Natural killer cell treated with Interleukin-12 subunit alpha and Interleukin-12 subunit beta and Interleukin-15 and Interleukin-18, amount 100 ng/mL, for 72 hours (primary cell): ENCODE results near the gene GMPPA. TPM values are rescaled to one million over a fixed set of nuclear protein-coding genes. Genes with fewer than 3 reads are reported as not detected.

ENCODE experiments used
- ATAC-seq, 2 donors: fragments of 150-1000 bp; cut with Tn5 transposase in 1 of 2; sonication (Bioruptor Pico), chemical (Tn5 transposase) in 1 of 2; 2 replicates each; pipeline ENCODE4 v1.10.0; 2021
- DNase-seq: peaks from one replicate; pipeline ENCODE4 v3.0.0; 2022; ENCODE audit warnings: low spot score
- H3K27ac Mint-ChIP-seq, 2 donors: 1 replicate in 1 of 2; 2 replicates in 1 of 2; pipeline ENCODE4 v1.8.0; 2022; ENCODE audit warnings: mixed read lengths in 2 of 2, mild to moderate bottlenecking in 1 of 2, moderate library complexity in 1 of 2
- H3K27me3 Mint-ChIP-seq, 2 donors: 1 replicate in 1 of 2; 2 replicates in 1 of 2; pipeline ENCODE4 v1.8.0; 2022; ENCODE audit warnings: mixed read lengths in 2 of 2
- H3K36me3 Mint-ChIP-seq: one replicate; pipeline ENCODE4 v1.8.0; 2022; ENCODE audit warnings: mixed read lengths
- H3K4me1 Mint-ChIP-seq, 2 donors: 1 replicate in 1 of 2; 2 replicates in 1 of 2; pipeline ENCODE4 v1.8.0; 2022; ENCODE audit warnings: low read depth in 2 of 2, mixed read lengths in 2 of 2, mild to moderate bottlenecking in 1 of 2
- H3K4me3 Mint-ChIP-seq: one replicate; pipeline ENCODE4 v1.8.0; 2022; ENCODE audit warnings: mixed read lengths
- H3K9me3 Mint-ChIP-seq: 2 replicates; pipeline ENCODE4 v1.8.0; 2022; ENCODE audit warnings: mixed read lengths
- total RNA-seq, 2 donors: library from RNA; stranded (reverse); gene quantifications; one replicate each; pipeline ENCODE4 v1.2.3, GENCODE V29; 2022

GMPPA gene
- total RNA-seq, 2 donors from 2014 or later, result 55.5 to 67.1 TPM

DNA sequence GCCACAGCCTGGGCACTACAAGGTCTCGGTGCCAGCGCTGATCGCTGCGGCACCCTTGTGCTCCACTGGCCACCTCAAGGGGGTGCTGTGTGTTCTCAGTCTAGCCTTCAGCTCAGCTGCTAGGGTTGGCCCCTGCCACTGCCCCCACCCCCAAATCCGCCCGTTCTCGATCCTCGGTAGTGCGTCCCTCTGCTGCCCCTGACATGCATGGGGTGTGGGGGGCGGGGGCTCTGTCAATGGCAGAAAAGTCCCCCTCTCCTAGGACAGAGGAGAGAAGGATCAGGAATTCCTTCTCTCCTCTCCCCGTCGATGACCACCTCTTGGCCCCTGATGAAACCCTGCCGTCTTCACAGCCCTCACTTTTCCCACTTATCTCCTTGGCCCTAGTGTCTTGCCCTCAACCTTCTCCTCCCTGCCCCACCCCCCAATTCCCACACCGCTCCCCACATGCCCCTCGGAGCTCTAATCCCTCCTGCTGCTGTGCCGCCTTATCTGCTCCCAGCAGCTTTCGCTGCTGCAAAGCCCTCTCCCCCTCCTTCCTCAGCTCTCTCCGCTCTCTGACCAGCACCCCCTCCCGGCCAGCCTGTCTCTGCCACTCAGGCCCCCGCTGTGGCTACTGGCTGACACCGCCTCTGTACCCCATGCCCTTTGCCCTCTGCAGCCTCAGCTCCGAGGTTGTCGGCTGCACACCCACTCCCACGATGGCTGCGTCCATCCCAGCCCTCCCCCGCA lies 11.3 kb downstream of the GMPPA start:
- Mint-ChIP-seq H3K27me3 (peaks cover 36 to 40% of the 10 kb centered on the region in 2 donors), H3K36me3 (no peaks in the 10 kb centered on the region), H3K4me1 (peaks cover 10 to 22% of the 10 kb centered on the region in 2 donors), H3K4me3 (no peak overlapping the region), H3K9me3 (no peaks in the 10 kb centered on the region), H3K27ac (no peak overlapping the region)
- no peak for DNase-seq
- peak; percentile 63 to 70 for ATAC-seq

DNA sequence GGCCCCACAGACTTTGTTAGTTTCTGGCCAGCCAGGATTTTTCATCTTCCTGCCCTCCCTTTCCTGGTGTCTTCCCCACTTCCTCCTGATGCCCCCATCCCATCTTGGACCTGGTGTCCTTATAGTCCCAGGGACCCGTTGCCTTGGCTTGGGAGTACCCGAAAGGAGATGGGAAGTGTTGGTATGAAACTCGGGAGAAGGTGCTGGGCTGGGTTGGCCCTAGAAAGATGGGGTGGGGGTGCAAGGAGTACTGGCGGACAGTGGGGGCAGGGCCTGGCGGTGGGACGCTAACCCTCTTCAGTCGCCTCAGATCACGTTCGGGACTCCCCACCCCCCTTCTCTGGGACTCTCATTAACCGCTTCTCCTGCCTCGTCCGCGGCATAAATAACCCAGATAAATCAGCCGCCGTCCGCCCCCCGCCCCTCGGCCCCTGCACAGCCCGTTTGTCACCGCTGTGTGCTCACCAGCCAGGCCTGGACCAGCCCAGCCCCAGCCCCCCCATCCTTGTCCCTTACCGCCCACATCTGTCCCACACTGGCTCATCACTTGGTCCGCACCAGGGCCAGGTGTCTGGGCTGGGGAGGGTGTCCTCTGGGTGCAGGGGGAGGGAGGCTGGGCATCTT lies 11.9 kb downstream of the GMPPA start:
- no peak for ATAC-seq
- Mint-ChIP-seq H3K4me3 (no peak overlapping the region), H3K4me1 (peaks cover 10 to 22% of the 10 kb centered on the region in 2 donors), H3K27me3 (peaks cover 39 to 42% of the 10 kb centered on the region in 2 donors), H3K36me3 (no peaks in the 10 kb centered on the region), H3K27ac (no peak overlapping the region), H3K9me3 (no peaks in the 10 kb centered on the region)
- no peak for DNase-seq

DNA sequence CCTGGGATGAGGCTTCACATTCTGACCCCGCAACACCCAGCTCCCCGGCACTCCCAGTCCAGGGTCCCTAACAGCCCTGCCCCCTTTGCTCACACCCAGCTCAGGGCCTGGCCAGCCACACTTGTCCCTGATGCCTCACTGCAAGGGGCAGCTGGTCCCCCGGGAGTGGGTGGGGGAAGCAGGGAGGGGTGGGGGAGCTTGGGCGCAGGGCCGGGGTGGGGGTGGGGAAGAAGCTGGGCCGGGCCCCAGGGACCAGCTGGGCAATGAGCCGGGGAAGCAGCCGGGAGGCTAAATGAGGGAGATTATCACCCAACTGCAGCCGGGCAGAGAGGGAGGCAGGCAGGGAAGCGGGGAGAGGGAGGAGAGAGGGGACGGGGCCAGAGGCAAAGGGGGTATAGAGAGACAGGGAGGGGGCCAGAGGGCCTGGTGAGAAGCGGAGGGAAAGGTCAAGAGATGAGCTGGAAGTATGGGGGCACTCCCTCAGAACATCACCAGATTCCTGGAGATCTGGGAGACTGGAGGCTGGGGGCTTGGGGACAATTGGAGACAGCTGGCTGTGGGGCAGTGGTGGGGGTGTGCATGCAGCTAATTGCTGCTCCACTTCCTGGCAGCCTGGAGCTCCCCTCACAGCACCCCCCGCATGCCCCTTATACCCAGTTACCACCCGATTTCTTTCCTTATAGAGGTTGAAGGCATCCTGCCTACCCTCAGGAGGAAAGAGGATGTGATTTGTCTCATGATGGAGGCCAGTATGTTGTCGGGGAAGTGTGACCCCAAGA lies 13.0 kb downstream of the GMPPA start:
- Mint-ChIP-seq H3K4me1 (peaks cover 10 to 22% of the 10 kb centered on the region in 2 donors), H3K27ac (no peak overlapping the region), H3K36me3 (no peaks in the 10 kb centered on the region), H3K27me3 (peaks cover 47 to 53% of the 10 kb centered on the region in 2 donors), H3K4me3 (no peak overlapping the region), H3K9me3 (no peaks in the 10 kb centered on the region)
- no peak for ATAC-seq
- no peak for DNase-seq

GRCh38 chr2:219512524-219513216 lies 14.0 kb downstream of the GMPPA start:
- DNase-seq (no peak), ATAC-seq (no peak)
- Mint-ChIP-seq H3K27me3 (peaks cover 55 to 62% of the 10 kb centered on the region in 2 donors), H3K9me3 (no peaks in the 10 kb centered on the region), H3K4me3 (no peak overlapping the region), H3K4me1 (peaks cover 10 to 22% of the 10 kb centered on the region in 2 donors), H3K27ac (no peak overlapping the region), H3K36me3 (no peaks in the 10 kb centered on the region)

DNA sequence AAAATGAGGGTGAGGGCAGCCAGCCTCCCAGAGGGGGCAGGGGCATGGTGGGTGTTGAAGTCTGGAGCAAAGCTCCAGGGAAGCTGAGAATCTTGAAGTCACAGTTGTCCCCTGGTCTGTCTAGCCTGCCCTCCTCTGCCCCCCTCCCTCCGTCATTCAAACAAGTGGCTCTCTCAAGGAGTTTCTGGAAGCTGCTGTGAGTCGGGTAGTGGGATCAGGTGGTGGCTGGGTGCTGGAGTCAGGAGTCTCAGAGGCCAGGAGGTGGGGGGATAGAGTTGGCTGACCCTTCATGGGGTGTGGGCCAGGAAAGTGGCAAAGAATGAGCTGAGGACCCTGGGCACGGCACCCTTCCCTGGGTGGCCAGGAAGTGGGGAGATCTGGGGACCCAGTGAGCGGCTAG lies 15.1 kb downstream of the GMPPA start:
- ATAC-seq (no peak), DNase-seq (no peak)
- Mint-ChIP-seq H3K27ac (no peak overlapping the region), H3K27me3 (peaks cover 65 to 73% of the 10 kb centered on the region in 2 donors), H3K9me3 (no peaks in the 10 kb centered on the region), H3K4me1 (peaks cover 10 to 22% of the 10 kb centered on the region in 2 donors), H3K36me3 (no peaks in the 10 kb centered on the region), H3K4me3 (no peak overlapping the region)

DNA sequence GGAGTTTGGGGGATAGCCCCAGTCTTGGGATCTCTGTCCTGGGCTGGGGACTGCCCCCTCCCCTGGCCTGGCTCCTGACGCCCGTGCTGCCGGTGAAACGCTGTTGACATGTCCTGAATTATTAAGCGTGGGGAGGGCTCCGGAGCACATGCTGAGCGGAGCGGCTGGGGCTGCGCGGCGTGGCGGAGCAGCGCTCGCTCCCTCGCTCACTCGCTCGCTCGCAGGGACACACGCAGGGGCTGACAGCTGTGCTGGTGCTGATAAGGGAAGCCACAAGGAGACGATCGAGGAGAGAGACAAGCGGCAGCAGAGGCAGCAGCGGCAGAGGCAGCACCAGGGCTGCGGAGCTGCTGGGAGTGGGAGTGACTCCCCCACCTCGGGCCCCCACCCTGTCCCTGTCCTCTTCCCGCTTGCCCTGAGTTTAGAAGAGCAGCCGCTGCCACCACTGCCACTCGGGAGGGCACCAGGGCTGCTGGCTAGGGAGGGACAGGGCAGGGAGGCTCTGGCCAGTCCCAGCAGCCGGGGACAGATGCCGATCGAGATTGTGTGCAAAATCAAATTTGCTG lies 15.6 kb downstream of the GMPPA start, which contains the start of gene ASIC4:
TSS of gene ASIC4 (plus strand) at position 287 of the 566 bp plus-strand sequence. CDS start at position 530, 243 bp downstream.
- no peaks in the 10 kb centered on the region for H3K9me3 Mint-ChIP-seq
- H3K4me1 Mint-ChIP-seq, result peaks cover 10 to 22% of the 10 kb centered on the region in 2 donors
- H3K36me3 Mint-ChIP-seq, result no peaks in the 10 kb centered on the region
- DNase-seq (no peak), ATAC-seq (no peak)
- H3K4me3 Mint-ChIP-seq, result no peak within 1 kb of the TSS
- H3K27ac Mint-ChIP-seq, result no peak within 1 kb of the TSS
- peaks cover 67 to 78% of the 10 kb centered on the region in 2 donors for H3K27me3 Mint-ChIP-seq

DNA sequence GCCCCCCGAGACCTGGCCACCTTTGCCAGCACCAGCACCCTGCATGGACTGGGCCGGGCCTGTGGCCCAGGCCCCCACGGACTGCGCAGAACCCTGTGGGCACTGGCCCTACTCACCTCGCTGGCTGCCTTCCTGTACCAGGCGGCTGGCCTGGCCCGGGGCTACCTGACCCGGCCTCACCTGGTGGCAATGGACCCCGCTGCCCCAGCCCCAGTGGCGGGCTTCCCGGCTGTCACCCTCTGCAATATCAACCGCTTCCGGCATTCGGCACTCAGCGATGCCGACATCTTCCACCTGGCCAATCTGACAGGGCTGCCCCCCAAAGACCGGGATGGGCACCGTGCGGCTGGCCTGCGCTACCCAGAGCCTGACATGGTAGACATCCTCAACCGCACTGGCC lies 16.1 kb downstream of the GMPPA start:
- Mint-ChIP-seq H3K36me3 (no peaks in the 10 kb centered on the region), H3K27me3 (peaks cover 65 to 78% of the 10 kb centered on the region in 2 donors), H3K4me3 (no peak overlapping the region), H3K4me1 (peaks cover 6 to 17% of the 10 kb centered on the region in 2 donors), H3K9me3 (no peaks in the 10 kb centered on the region), H3K27ac (no peak overlapping the region)
- DNase-seq (no peak), ATAC-seq (no peak)

- H3K27me3 Mint-ChIP-seq, result peaks cover 65 to 75% of the 10 kb centered on the region in 2 donors
- H3K4me3 Mint-ChIP-seq, result no peak overlapping the region
- ATAC-seq (no peak), DNase-seq (no peak)
- H3K36me3 Mint-ChIP-seq, result no peaks in the 10 kb centered on the region
- peaks cover 0 to 10% of the 10 kb centered on the region in 2 donors for H3K4me1 Mint-ChIP-seq
- no peak overlapping the region for H3K27ac Mint-ChIP-seq
- H3K9me3 Mint-ChIP-seq, result no peaks in the 10 kb centered on the region
Observed at GRCh38 chr2:219515874-219516629, 17.4 kb downstream of the GMPPA start.

DNA sequence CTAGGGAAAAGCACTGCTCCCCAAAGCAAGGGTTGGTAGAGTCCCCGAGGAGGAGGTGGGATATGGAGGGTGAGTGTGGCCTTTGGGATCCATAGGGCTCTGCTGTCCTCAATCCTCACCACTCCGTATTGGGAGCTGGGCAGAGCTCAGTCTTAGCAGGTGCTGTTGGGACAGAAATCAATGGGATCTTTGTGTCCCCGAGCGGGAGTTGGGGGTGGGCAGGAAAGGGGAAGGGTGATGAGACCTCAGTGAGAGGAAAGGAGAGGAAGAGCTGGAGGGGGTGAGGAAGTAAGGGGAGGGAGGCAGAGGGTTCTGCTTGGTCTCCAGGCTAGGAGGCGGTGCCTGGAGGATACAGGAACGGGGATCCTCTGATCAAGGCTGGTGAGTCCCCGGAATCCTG lies 18.2 kb downstream of the GMPPA start:
- H3K4me1 Mint-ChIP-seq, result peaks cover 4 to 16% of the 10 kb centered on the region in 2 donors
- no peaks in the 10 kb centered on the region for H3K9me3 Mint-ChIP-seq
- H3K27ac Mint-ChIP-seq, result no peak overlapping the region
- ATAC-seq, result no peak
- H3K36me3 Mint-ChIP-seq, result no peaks in the 10 kb centered on the region
- peaks cover 68 to 78% of the 10 kb centered on the region in 2 donors for H3K27me3 Mint-ChIP-seq
- H3K4me3 Mint-ChIP-seq, result no peak overlapping the region
- no peak for DNase-seq

DNA sequence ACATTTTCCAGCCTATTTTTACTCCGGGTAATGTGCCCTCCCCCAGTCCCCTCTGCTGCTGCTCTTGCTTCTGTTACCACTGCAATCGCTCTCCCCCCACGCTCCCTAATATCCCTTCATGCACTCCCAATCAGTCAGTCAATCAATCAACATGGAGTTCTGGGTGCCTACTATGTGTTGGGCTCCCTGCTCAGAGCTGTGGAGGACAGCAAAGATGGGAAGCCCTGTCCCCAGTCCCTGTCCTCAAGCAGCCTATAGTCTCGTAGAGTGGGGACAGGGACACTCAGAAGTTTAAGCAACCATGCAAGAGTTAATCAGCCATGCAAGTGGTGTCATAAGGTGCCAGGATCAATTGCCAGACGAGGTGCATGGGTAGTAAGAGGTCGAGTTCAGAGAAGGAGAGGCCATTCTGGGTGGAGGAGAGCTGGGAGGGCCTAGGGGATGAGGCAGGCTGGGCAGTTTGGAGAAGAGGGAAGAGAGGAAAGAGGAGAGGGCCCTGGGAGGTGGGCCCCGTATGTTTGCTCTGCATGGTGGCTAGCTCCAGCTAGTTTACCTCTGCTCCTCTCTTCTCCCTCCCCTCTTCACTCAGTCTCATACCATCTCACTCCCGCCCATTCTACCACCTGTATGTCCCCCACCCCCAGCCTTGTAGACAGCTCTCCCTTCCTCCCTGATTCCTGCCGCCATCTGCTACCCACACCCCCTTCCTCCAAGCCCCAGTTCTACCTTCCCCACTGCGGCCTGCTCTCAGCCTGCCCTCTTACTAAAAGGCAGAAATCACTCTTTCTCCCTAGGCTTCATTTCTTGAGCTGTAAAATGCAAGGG lies 19.5 kb downstream of the GMPPA start:
- Mint-ChIP-seq H3K4me1 (peaks cover 8 to 17% of the 10 kb centered on the region in 2 donors), H3K27ac (no peak overlapping the region), H3K27me3 (peaks cover 64 to 78% of the 10 kb centered on the region in 2 donors), H3K36me3 (no peaks in the 10 kb centered on the region), H3K9me3 (no peaks in the 10 kb centered on the region), H3K4me3 (no peak overlapping the region)
- DNase-seq (no peak), ATAC-seq (no peak)

GRCh38 chr2:219519526-219519916 lies 20.8 kb downstream of the GMPPA start:
- ATAC-seq (no peak), DNase-seq (no peak)
- no peak overlapping the region for H3K27ac Mint-ChIP-seq
- H3K9me3 Mint-ChIP-seq, result no peaks in the 10 kb centered on the region
- H3K36me3 Mint-ChIP-seq, result no peaks in the 10 kb centered on the region
- no peak overlapping the region for H3K4me3 Mint-ChIP-seq
- peaks cover 8 to 13% of the 10 kb centered on the region in 2 donors for H3K4me1 Mint-ChIP-seq
- peaks cover 64 to 77% of the 10 kb centered on the region in 2 donors for H3K27me3 Mint-ChIP-seq

DNA sequence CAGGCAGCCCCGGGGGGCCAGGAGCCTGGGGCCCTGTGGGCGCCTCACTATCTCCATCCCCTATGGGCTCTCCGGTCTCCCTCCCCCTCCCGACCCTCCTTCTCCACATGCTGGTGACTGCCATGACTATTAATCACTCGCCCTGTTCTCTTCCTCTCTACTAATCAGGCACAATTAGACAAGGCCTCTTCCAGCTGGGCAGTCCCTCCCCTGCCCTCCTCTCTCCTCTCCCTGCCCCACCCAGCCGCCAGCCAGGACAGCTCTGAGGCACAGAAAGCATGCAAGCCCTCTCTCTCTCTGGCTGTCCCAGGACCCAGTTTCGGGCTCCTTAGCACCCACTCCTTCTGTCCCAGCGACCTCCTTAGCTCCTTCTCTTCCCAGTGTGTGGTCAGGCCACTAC lies 21.4 kb downstream of the GMPPA start:
- peaks cover 8 to 13% of the 10 kb centered on the region in 2 donors for H3K4me1 Mint-ChIP-seq
- no peak overlapping the region for H3K27ac Mint-ChIP-seq
- ATAC-seq, result no peak
- DNase-seq, result no peak
- H3K27me3 Mint-ChIP-seq, result peaks cover 68 to 79% of the 10 kb centered on the region in 2 donors
- no peaks in the 10 kb centered on the region for H3K9me3 Mint-ChIP-seq
- H3K4me3 Mint-ChIP-seq, result no peak overlapping the region
- H3K36me3 Mint-ChIP-seq, result no peaks in the 10 kb centered on the region
